ENCODE results near the gene METAP1. TPM values are rescaled to one million over a fixed set of nuclear protein-coding genes. Genes with fewer than 3 reads are reported as not detected.

Gene METAP1
- total and polyA plus RNA-seq, 2 experiments from 2014 or later: 64.1 to 122 TPM

- no peaks in the 10 kb centered on the region for H3K36me3 ChIP-seq (ENCODE audit: insufficient read depth)
- Mint-ChIP-seq H3K27ac (peak overlapping the region; percentile 46), H3K4me3 (no peak overlapping the region; the same call in 2 of the 3 replicates), H3K9me3 (no peaks in the 10 kb centered on the region), H3K27me3 (ENCODE audit: insufficient read depth, low read depth, poor library complexity) (peaks cover 5% of the 10 kb centered on the region), H3K36me3 (ENCODE audit: low read depth) (peaks cover 11% of the 10 kb centered on the region; the same call in 1 of the 3 replicates), H3K4me1 (peaks cover 75% of the 10 kb centered on the region)
- no peak overlapping the region for H3K4me3 ChIP-seq
- H3K4me1 ChIP-seq (ENCODE audit: insufficient read depth): peaks cover 63% of the 10 kb centered on the region
- H3K79me2 ChIP-seq (replicated peaks; ENCODE audit: insufficient read depth): peaks cover 100% of the 10 kb centered on the region
- no peak for ATAC-seq
- no peak for TF ChIP-seq STAT1 (IDR thresholded peaks at IDR 0.05; ENCODE audit: unreplicated experiment)
- no peak for TF ChIP-seq REST (IDR thresholded peaks at IDR 0.05; ENCODE audit: unreplicated experiment)
- TF ChIP-seq CREB1 (CRISPR knock-in tag; IDR thresholded peaks at IDR 0.05; ENCODE audit: low read depth): no peak
- TF ChIP-seq EZH2 (IDR thresholded peaks at IDR 0.05; ENCODE audit: low read depth, unreplicated experiment): no peak
- no peak for TF ChIP-seq ZNF331 (CRISPR knock-in tag; IDR thresholded peaks at IDR 0.05; ENCODE audit: low read depth)
- no peak for TF ChIP-seq EZH2phosphoT487 (IDR thresholded peaks at IDR 0.05; ENCODE audit: unreplicated experiment)
- no peak for TF ChIP-seq ZNF462 (CRISPR knock-in tag; IDR thresholded peaks at IDR 0.05)
- no peak for TF ChIP-seq JUNB (IDR thresholded peaks at IDR 0.05; ENCODE audit: unreplicated experiment)
- TF ChIP-seq, protein P1, sequence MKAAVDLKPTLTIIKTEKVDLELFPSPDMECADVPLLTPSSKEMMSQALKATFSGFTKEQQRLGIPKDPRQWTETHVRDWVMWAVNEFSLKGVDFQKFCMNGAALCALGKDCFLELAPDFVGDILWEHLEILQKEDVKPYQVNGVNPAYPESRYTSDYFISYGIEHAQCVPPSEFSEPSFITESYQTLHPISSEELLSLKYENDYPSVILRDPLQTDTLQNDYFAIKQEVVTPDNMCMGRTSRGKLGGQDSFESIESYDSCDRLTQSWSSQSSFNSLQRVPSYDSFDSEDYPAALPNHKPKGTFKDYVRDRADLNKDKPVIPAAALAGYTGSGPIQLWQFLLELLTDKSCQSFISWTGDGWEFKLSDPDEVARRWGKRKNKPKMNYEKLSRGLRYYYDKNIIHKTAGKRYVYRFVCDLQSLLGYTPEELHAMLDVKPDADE (IDR thresholded peaks at IDR 0.05): no peak
- H3K27me3 ChIP-seq (ENCODE audit: insufficient read depth): no peaks in the 10 kb centered on the region
- H4K20me1 ChIP-seq (replicated peaks; ENCODE audit: insufficient read depth): peaks cover 79% of the 10 kb centered on the region
- H3K4me2 ChIP-seq: peak overlapping the region; percentile 40; the same call in 1 of the 2 replicates
- no peak overlapping the region for H2AFZ ChIP-seq
- no peaks in the 10 kb centered on the region for H3F3A ChIP-seq (replicated peaks; ENCODE audit: low read depth)
- H3K9me2 ChIP-seq (ENCODE audit: insufficient read depth): no peaks in the 10 kb centered on the region
- no peak for DNase-seq (ENCODE audit: low spot score)
- H3K27ac ChIP-seq (ENCODE audit: low read depth): peak overlapping the region; percentile 43; the same call in 1 of the 2 replicates
These were observed 6.8 kb downstream of the METAP1 start for GRCh38 chr4:99002279-99002678.

Data from GM23338 (cell line).